Gastroesophageal sphincter (tissue), 3 donors: Measurements from ENCODE around the gene NKD1.

Experiments used
- POLR2A ChIP-seq, 2 donors: fragments of 450-650 bp; IDR thresholded peaks; one replicate each; pipeline ENCODE4 v1.6.1; 2017; ENCODE audit warnings: antibody characterized with exemption in 2 of 2, mild to moderate bottlenecking in 2 of 2, moderate library complexity in 1 of 2
- TF ChIP-seq, protein P1 (sequence below), 4 experiments: fragments of 200-600 bp in 2 of 4; fragments of 450-650 bp in 2 of 4; sonication (generic) in 1 of 4; IDR thresholded peaks; one replicate each; pipeline ENCODE4 v1.5.1; 2017 to 2019; ENCODE audit warnings: antibody characterized with exemption in 4 of 4, mild to moderate bottlenecking in 2 of 4, moderate library complexity in 2 of 4

- TF ChIP-seq POLR2A (IDR thresholded peaks at IDR 0.05) = no peak
- TF ChIP-seq, protein P1, sequence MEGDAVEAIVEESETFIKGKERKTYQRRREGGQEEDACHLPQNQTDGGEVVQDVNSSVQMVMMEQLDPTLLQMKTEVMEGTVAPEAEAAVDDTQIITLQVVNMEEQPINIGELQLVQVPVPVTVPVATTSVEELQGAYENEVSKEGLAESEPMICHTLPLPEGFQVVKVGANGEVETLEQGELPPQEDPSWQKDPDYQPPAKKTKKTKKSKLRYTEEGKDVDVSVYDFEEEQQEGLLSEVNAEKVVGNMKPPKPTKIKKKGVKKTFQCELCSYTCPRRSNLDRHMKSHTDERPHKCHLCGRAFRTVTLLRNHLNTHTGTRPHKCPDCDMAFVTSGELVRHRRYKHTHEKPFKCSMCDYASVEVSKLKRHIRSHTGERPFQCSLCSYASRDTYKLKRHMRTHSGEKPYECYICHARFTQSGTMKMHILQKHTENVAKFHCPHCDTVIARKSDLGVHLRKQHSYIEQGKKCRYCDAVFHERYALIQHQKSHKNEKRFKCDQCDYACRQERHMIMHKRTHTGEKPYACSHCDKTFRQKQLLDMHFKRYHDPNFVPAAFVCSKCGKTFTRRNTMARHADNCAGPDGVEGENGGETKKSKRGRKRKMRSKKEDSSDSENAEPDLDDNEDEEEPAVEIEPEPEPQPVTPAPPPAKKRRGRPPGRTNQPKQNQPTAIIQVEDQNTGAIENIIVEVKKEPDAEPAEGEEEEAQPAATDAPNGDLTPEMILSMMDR (IDR thresholded peaks at IDR 0.05) = no peak
These were observed 31.8 kb upstream of the NKD1 start for GRCh38 chr16:50516401-50516800.
